Panc1 (cell line): ENCODE results near the gene C1orf167.

ENCODE experiments used
- TCF7L2 ChIP-seq: IDR thresholded peaks from 2 replicates; pipeline ENCODE4 v1.6.1; 2011; ENCODE audit warnings: mild to moderate bottlenecking, low read depth, low read length, inconsistent platforms
- TF ChIP-seq, protein P1 (sequence below): fragments of 450-650 bp; IDR thresholded peaks from 2 replicates; pipeline ENCODE4 v1.5.1; 2017; ENCODE audit warnings: mild to moderate bottlenecking

- TF ChIP-seq, protein P1, sequence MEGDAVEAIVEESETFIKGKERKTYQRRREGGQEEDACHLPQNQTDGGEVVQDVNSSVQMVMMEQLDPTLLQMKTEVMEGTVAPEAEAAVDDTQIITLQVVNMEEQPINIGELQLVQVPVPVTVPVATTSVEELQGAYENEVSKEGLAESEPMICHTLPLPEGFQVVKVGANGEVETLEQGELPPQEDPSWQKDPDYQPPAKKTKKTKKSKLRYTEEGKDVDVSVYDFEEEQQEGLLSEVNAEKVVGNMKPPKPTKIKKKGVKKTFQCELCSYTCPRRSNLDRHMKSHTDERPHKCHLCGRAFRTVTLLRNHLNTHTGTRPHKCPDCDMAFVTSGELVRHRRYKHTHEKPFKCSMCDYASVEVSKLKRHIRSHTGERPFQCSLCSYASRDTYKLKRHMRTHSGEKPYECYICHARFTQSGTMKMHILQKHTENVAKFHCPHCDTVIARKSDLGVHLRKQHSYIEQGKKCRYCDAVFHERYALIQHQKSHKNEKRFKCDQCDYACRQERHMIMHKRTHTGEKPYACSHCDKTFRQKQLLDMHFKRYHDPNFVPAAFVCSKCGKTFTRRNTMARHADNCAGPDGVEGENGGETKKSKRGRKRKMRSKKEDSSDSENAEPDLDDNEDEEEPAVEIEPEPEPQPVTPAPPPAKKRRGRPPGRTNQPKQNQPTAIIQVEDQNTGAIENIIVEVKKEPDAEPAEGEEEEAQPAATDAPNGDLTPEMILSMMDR = no peak
- TF ChIP-seq TCF7L2 = no peak
Observed at GRCh38 chr1:11720525-11720924, 41.5 kb upstream of the C1orf167 start.
